HEK293 (cell line): ENCODE results near the gene NPTXR.

Experiments
- CTCF ChIA-PET: fragments of 350-600 bp; formaldehyde crosslinking; extraction: SDS; loops from one replicate; lab custom pipeline; 2021; ENCODE audit warnings: antibody characterized with exemption; lab: Yijun Ruan, JAX
- POLR2A ChIA-PET: fragments of 300-600 bp; formaldehyde crosslinking; extraction: SDS; loops from one replicate; lab custom pipeline; 2020; ENCODE audit warnings: antibody characterized with exemption, inconsistent platforms; lab: Yijun Ruan, JAX
- H3K27ac ChIP-seq: fragments of 200-500 bp; sonication (Bioruptor generic); 2 replicates; pipeline ENCODE4 v1.5.1; 2014; ENCODE audit warnings: low read depth, low read length, control low read depth, inconsistent platforms; ENCODE audit errors: extremely low read depth
- H3K36me3 ChIP-seq, 2 experiments: fragments of 200-500 bp in 1 of 2; sonication (Bioruptor generic) in 1 of 2; 1 replicate in 1 of 2; 2 replicates in 1 of 2; pipeline ENCODE4 v1.5.1; 2014 to 2017; ENCODE audit warnings: inconsistent platforms in 2 of 2, low read length in 2 of 2; ENCODE audit not compliant: control insufficient read depth in 2 of 2, insufficient read depth in 1 of 2
- H3K4me1 ChIP-seq: fragments of 200-500 bp; sonication (Bioruptor generic); 2 replicates; pipeline ENCODE4 v1.5.1; 2014; ENCODE audit warnings: mild to moderate bottlenecking, low read length, inconsistent platforms; ENCODE audit not compliant: control insufficient read depth, insufficient read depth
- H3K4me3 ChIP-seq: 2 replicates; pipeline ENCODE4 v1.5.1; 2011; ENCODE audit warnings: low read depth, mild to moderate bottlenecking, control low read depth, low read length, moderate library complexity
- H3K9me3 ChIP-seq: fragments of 200-500 bp; sonication (Bioruptor generic); 2 replicates; pipeline ENCODE4 v1.5.1; 2014; ENCODE audit warnings: low read depth, low read length, inconsistent platforms; ENCODE audit not compliant: control insufficient read depth, insufficient read depth
- IKZF3 ChIP-seq: fragments of 450-650 bp; IDR thresholded peaks from 2 replicates; pipeline ENCODE4 v1.5.0; 2018; ENCODE audit warnings: missing biosample characterization, mild to moderate bottlenecking, missing genetic modification characterization, moderate library complexity
- KLF1 ChIP-seq: fragments of 450-650 bp; formaldehyde crosslinking; IDR thresholded peaks from 2 replicates; pipeline ENCODE4 v1.5.1; 2016; ENCODE audit warnings: missing biosample characterization, missing genetic modification characterization
- PATZ1 ChIP-seq: fragments of 450-650 bp; formaldehyde crosslinking; IDR thresholded peaks from 2 replicates; pipeline ENCODE4 v1.5.1; 2016; ENCODE audit warnings: missing biosample characterization, missing genetic modification characterization
- PBX3 ChIP-seq: sonication (generic); formaldehyde crosslinking; IDR thresholded peaks from 2 replicates; pipeline ENCODE4 v1.8.1; 2022; ENCODE audit warnings: mild to moderate bottlenecking, moderate library complexity, missing genetic modification reagents
- PRDM4 ChIP-seq: fragments of 450-650 bp; formaldehyde crosslinking; IDR thresholded peaks from 2 replicates; pipeline ENCODE4 v1.5.1; 2017; ENCODE audit warnings: missing biosample characterization, missing genetic modification characterization
- SCRT2 ChIP-seq: fragments of 450-650 bp; formaldehyde crosslinking; IDR thresholded peaks from 2 replicates; pipeline ENCODE4 v1.5.1; 2016; ENCODE audit warnings: missing biosample characterization, missing genetic modification characterization
- SP3 ChIP-seq: fragments of 450-650 bp; formaldehyde crosslinking; IDR thresholded peaks from 2 replicates; pipeline ENCODE4 v1.5.1; 2016; ENCODE audit warnings: missing biosample characterization, missing genetic modification characterization
- TRIM28 ChIP-seq: IDR thresholded peaks from 2 replicates; pipeline ENCODE4 v1.6.1; 2011; ENCODE audit warnings: low read length, control low read depth, borderline replicate concordance
- WT1 ChIP-seq: fragments of 450-650 bp; formaldehyde crosslinking; IDR thresholded peaks from 2 replicates; pipeline ENCODE4 v1.5.1; 2016; ENCODE audit warnings: missing biosample characterization, missing genetic modification characterization
- ZBTB1 ChIP-seq: fragments of 450-650 bp; formaldehyde crosslinking; IDR thresholded peaks from 2 replicates; pipeline ENCODE4 v1.5.1; 2016; ENCODE audit warnings: missing biosample characterization, missing genetic modification characterization
- ZEB2 ChIP-seq: fragments of 450-650 bp; formaldehyde crosslinking; IDR thresholded peaks from 2 replicates; pipeline ENCODE4 v1.5.1; 2016; ENCODE audit warnings: missing biosample characterization, missing genetic modification characterization
- ZNF211 ChIP-seq: fragments of 450-650 bp; formaldehyde crosslinking; IDR thresholded peaks from 2 replicates; pipeline ENCODE4 v1.5.1; 2016; ENCODE audit warnings: low read depth, missing biosample characterization, missing genetic modification characterization
- ZNF239 ChIP-seq: fragments of 450-650 bp; formaldehyde crosslinking; IDR thresholded peaks from 2 replicates; pipeline ENCODE4 v1.5.1; 2016; ENCODE audit warnings: missing biosample characterization, missing genetic modification characterization
- ZNF354C ChIP-seq: fragments of 450-650 bp; formaldehyde crosslinking; IDR thresholded peaks from 2 replicates; pipeline ENCODE4 v1.5.1; 2016; ENCODE audit warnings: missing biosample characterization, missing genetic modification characterization, low read depth, borderline replicate concordance
- ZNF416 ChIP-seq: fragments of 450-650 bp; formaldehyde crosslinking; IDR thresholded peaks from 2 replicates; pipeline ENCODE4 v1.5.1; 2016; ENCODE audit warnings: missing biosample characterization, missing genetic modification characterization
- ZNF423 ChIP-seq: fragments of 450-650 bp; formaldehyde crosslinking; IDR thresholded peaks from 2 replicates; pipeline ENCODE4 v1.5.1; 2016; ENCODE audit warnings: missing biosample characterization, missing genetic modification characterization
- ZNF501 ChIP-seq: fragments of 450-650 bp; formaldehyde crosslinking; IDR thresholded peaks from 2 replicates; pipeline ENCODE4 v1.5.1; 2016; ENCODE audit warnings: missing biosample characterization, missing genetic modification characterization
- ZNF555 ChIP-seq: fragments of 450-650 bp; formaldehyde crosslinking; conservative IDR thresholded peaks from 2 replicates; pipeline ENCODE4 v1.5.1; 2017; ENCODE audit warnings: missing biosample characterization, mild to moderate bottlenecking, missing genetic modification characterization, inconsistent platforms
- ZNF677 ChIP-seq: fragments of 450-650 bp; IDR thresholded peaks from 2 replicates; pipeline ENCODE4 v1.5.0; 2018; ENCODE audit warnings: missing biosample characterization, mild to moderate bottlenecking, missing genetic modification characterization, moderate library complexity
- TF ChIP-seq, protein P1 (sequence below): fragments of 450-650 bp; formaldehyde crosslinking; IDR thresholded peaks from 2 replicates; pipeline ENCODE4 v1.5.1; 2016; ENCODE audit warnings: missing biosample characterization, missing genetic modification characterization
- TF ChIP-seq, protein P2 (sequence below): fragments of 450-650 bp; formaldehyde crosslinking; conservative IDR thresholded peaks from 2 replicates; pipeline ENCODE4 v1.5.1; 2016; ENCODE audit warnings: low read depth, missing biosample characterization, missing genetic modification characterization

NPTXR gene

GRCh38 chr22:38860283-38861169 lies 16.7 kb upstream of the NPTXR start:
- ChIA-PET POLR2A (no interaction called here), CTCF (interaction anchor here (1.2 to 3.5 kb wide), 3 partner anchors 8 to 91 kb away, joined by 3 to 15 read pairs (median 10); no protein-coding TSS in a partner anchor)
- TF ChIP-seq ZNF239 (tag by site-specific recombination): no peak
- TF ChIP-seq ZNF354C (tag by site-specific recombination): no peak
- no peak for TF ChIP-seq IKZF3
- TF ChIP-seq ZNF416 (tag by site-specific recombination): no peak
- no peak for TF ChIP-seq ZNF423
- TF ChIP-seq ZEB2: 0 out of 2 replicates have a peak, but pooled peaks have one; percentile 16
- no peak for TF ChIP-seq ZNF677 (tag by site-specific recombination)
- no peak for TF ChIP-seq ZBTB1 (tag by site-specific recombination)
- peak; percentile 47 for TF ChIP-seq KLF1 (tag by site-specific recombination)
- TF ChIP-seq, protein P1, sequence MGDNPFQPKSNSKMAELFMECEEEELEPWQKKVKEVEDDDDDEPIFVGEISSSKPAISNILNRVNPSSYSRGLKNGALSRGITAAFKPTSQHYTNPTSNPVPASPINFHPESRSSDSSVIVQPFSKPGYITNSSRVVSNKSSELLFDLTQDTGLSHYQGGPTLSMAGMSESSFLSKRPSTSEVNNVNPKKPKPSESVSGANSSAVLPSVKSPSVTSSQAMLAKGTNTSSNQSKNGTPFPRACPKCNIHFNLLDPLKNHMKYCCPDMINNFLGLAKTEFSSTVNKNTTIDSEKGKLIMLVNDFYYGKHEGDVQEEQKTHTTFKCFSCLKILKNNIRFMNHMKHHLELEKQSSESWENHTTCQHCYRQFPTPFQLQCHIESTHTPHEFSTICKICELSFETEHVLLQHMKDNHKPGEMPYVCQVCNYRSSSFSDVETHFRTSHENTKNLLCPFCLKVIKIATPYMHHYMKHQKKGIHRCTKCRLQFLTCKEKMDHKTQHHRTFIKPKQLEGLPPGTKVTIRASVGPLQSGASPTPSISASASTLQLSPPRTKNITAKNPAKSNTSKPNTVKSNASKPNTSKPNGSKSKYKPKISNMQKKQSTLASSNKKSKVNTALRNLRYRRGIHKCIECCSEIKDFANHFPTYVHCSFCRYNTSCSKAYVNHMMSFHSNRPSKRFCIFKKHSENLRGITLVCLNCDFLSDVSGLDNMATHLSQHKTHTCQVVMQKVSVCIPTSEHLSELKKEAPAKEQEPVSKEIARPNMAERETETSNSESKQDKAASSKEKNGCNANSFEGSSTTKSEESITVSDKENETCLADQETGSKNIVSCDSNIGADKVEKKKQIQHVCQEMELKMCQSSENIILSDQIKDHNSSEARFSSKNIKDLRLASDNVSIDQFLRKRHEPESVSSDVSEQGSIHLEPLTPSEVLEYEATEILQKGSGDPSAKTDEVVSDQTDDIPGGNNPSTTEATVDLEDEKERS (tag by site-specific recombination): no peak
- no peak for TF ChIP-seq PRDM4 (tag by site-specific recombination)
- TF ChIP-seq ZNF555 (tag by site-specific recombination): no peak
- TF ChIP-seq, protein P2, sequence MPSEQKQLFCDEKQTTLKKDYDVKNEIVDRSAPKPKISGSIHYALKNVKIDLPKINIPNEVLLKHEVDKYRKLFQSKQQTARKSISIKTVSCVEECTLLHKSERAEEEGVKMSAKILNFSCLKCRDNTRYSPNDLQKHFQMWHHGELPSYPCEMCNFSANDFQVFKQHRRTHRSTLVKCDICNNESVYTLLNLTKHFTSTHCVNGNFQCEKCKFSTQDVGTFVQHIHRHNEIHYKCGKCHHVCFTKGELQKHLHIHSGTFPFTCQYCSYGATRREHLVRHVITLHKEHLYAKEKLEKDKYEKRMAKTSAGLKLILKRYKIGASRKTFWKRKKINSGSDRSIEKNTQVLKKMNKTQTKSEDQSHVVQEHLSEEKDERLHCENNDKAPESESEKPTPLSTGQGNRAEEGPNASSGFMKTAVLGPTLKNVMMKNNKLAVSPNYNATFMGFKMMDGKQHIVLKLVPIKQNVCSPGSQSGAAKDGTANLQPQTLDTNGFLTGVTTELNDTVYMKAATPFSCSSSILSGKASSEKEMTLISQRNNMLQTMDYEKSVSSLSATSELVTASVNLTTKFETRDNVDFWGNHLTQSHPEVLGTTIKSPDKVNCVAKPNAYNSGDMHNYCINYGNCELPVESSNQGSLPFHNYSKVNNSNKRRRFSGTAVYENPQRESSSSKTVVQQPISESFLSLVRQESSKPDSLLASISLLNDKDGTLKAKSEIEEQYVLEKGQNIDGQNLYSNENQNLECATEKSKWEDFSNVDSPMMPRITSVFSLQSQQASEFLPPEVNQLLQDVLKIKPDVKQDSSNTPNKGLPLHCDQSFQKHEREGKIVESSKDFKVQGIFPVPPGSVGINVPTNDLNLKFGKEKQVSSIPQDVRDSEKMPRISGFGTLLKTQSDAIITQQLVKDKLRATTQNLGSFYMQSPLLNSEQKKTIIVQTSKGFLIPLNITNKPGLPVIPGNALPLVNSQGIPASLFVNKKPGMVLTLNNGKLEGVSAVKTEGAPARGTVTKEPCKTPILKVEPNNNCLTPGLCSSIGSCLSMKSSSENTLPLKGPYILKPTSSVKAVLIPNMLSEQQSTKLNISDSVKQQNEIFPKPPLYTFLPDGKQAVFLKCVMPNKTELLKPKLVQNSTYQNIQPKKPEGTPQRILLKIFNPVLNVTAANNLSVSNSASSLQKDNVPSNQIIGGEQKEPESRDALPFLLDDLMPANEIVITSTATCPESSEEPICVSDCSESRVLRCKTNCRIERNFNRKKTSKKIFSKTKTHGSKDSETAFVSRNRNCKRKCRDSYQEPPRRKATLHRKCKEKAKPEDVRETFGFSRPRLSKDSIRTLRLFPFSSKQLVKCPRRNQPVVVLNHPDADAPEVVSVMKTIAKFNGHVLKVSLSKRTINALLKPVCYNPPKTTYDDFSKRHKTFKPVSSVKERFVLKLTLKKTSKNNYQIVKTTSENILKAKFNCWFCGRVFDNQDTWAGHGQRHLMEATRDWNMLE (tag by site-specific recombination): no peak
- no peak for TF ChIP-seq PBX3 (CRISPR knock-in tag)
- TF ChIP-seq WT1: peak; percentile 27; the same call in 1 of the 2 replicates
- no peak for TF ChIP-seq ZNF501
- no peak for TF ChIP-seq TRIM28
- TF ChIP-seq PATZ1: peak; percentile 25; the same call in 1 of the 2 replicates
- no peak for TF ChIP-seq ZNF211 (tag by site-specific recombination)
- peak; percentile 62 for TF ChIP-seq SCRT2 (tag by site-specific recombination)
- peak; percentile 23; the same call in 1 of the 2 replicates for TF ChIP-seq SP3 (tag by site-specific recombination)

More at GRCh38 chr22:38860283-38861169, 16.7 kb upstream of the NPTXR start:
- Histone ChIP-seq H3K4me3 (no peak overlapping the region), H3K9me3 (no peaks in the 10 kb centered on the region), H3K27ac (no peak overlapping the region), H3K36me3 (peaks cover 0 to 22% of the 10 kb centered on the region in 2 experiments; a peak in 2 of 3 replicates), H3K4me1 (no peaks in the 10 kb centered on the region)
